Left renal pelvis (tissue), 4 donors: ENCODE data around the gene GBF1. TPM values are rescaled to one million over a fixed set of nuclear protein-coding genes. Genes with fewer than 3 reads are reported as not detected.

ENCODE experiments used
- DNase-seq, 4 donors: peaks; one replicate each; pipeline ENCODE4 v3.0.0-alpha.2; 2013; ENCODE audit warnings: low read depth in 4 of 4, low spot score in 3 of 4
- polyA plus RNA-seq, 4 donors: library from polyadenylated mRNA; unstranded; fragments of 120-200 nt; gene quantifications; one replicate each; pipeline ENCODE4 v1.2.1, GENCODE V29; 2013; ENCODE audit not compliant: insufficient read length in 4 of 4

The GBF1 gene
- polyA plus RNA-seq, 4 donors: 42.3 to 53.4 (median 50.3) TPM

GRCh38 chr10:102416695-102417094 lies 171.4 kb downstream of the GBF1 start:
- DNase-seq: no peak

DNA sequence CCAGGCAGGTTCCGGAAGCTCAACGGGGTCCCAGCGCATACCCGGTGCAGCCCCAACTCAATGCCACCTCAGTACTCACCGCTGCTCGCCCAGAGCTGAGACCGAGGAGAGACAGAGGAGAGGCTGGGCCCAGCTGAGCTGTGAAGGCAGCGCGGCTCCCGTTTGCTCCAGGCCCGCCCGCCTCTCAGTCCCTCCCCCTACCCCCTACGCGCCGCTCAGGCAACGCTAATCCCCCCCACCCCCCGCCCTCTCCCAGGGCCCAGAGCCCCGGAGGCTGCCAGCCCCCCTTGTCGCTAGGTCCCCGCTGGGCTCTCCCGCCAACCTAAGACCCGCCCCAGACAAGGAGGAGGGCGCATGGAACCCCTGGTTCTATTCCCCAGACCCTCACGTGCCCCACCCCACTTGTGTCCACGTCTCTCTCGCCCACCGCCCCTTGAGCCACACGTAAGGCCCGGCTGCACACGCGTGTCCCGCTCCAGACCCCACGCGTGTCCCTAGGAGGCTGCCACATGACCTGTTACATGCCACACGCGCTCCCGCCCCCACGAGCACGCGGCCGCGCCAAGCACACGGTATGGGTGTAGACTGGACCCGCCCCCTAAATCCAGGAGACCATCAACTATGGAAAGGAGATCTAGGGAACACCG lies 173.4 kb downstream of the GBF1 start, which contains the start of gene PSD:
Gene PSD, minus strand, starts transcription at position 164 of the 647 bp plus-strand sequence. CDS start 1,747 bp downstream, outside the sequence.
- DNase-seq: no peak

- DNase-seq: no peak
Measured at GRCh38 chr10:102419269-102420180, 174.2 kb downstream of the GBF1 start.

GRCh38 chr10:102420181-102420713 lies 174.9 kb downstream of the GBF1 start:
- DNase-seq: no peak

DNA sequence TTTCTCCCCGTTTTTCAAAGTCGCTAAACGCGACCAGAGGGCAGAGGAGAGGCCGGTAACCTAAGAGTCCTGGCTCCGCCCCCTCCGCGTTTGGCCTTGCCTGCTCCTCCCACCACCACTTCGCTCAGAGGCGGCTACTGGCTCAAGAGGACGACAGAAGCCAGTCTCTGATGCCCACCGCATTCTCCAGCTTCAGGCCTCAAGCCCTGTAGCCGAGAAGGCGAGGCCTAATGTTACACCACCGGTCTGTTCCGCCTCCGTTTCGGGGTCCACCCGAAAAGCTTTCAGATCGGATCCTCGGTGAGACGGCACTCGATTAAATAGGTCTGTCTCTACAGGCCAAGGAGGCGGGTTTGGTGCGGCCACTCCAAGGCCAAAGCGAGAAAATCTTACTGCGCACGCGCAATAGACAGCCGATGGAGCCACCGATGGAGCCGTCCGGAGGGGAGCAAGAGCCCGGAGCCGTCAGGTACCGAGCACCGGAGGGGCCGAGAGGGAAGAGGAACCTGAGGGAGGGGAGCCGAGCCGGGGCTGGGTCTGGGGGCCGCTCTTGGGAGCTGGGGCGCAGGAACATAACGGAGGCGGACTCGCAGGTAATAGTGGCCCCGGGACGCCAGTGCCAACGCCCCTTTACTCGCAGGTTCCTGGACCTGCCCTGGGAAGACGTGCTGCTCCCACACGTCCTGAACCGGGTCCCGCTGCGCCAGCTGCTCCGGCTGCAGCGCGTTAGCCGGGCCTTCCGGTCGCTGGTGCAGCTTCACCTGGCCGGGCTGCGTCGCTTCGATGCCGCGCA lies 175.6 kb downstream of the GBF1 start, which contains the start of gene FBXL15:
Gene FBXL15, plus strand, starts transcription at position 123 of the 793 bp plus-strand sequence. Its CDS starts 294 bp downstream, at position 417.
- peak; percentile 95 to 97 (median 96) for DNase-seq

- DNase-seq: no peak
Measured at GRCh38 chr10:102421507-102421756, 176.1 kb downstream of the GBF1 start.

DNA sequence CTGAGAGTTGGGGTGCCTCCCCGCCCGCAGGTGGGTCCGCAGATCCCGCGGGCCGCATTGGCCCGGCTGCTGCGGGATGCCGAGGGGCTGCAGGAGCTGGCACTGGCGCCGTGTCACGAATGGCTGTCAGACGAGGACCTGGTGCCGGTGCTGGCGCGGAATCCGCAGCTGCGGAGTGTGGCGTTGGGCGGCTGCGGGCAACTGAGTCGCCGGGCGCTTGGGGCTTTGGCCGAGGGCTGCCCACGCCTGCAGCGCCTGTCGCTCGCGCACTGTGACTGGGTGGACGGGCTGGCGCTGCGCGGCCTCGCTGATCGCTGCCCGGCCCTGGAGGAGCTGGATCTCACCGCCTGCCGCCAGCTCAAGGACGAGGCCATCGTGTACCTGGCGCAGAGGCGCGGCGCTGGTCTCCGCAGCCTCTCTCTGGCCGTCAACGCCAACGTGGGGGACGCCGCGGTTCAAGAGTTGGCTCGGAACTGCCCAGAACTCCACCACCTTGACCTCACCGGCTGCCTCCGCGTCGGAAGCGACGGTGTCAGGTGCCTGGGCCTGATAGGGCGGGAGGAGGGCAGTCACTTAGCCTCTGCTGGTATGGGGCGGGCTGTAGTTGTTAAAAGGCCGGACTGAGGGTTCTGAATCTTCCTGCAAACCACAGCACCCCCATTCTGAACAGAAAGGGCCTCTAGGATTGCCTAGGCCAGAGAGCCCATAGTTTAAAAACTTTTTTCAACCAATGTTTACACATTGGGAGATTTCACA lies 176.6 kb downstream of the GBF1 start:
- DNase-seq: no peak

GRCh38 chr10:102422545-102423129 lies 177.3 kb downstream of the GBF1 start:
- no peak for DNase-seq

DNA sequence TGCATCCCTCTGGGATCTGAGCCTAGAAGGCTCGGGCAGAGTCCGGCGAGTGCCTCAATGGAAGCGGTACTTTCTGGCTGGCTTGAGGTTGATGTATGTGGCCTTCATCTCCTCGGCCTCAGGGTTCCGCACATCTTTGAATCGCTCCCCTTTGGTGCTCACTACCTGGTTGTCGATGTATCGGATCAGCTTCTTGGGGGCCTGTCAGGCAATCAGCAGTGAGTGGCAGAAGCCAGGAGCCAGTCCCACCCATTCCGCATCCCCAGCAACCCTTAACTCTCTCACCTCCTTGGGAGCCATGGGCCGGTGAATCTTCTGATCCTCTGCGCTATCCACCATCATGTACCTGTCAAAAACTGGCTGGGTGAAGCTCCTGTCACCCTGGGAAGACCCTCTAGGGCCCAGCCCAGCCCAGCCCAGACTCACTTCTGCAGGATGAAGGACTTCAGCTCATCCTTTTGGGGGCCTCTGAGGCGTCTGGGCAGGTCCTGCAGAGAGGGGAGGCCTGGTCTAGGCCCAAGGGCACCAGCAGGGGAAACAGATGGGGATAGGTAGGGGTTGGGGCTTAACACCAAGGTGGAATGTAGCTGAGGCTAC lies 178.1 kb downstream of the GBF1 start:
- DNase-seq: no peak

DNA sequence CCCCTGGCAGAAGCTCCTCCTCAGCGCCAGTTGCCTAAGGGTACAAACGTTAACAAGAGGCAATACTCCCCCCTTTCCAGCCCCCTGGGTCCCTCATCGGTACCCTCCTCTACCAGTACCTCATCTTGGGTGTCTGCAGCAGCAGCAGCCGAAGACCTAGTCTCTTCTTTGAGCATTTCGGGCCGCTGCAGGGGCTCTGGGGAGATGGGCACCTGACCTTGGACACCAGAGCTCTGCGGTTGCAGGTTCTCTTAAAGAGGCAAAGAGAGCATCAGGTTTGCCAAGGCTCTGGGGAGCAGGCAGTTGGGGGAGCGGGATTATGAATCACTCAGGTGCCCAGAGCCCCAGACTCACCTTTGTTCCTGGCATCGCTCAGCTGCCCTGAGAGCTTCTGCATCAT lies 178.8 kb downstream of the GBF1 start:
- no peak for DNase-seq

DNA sequence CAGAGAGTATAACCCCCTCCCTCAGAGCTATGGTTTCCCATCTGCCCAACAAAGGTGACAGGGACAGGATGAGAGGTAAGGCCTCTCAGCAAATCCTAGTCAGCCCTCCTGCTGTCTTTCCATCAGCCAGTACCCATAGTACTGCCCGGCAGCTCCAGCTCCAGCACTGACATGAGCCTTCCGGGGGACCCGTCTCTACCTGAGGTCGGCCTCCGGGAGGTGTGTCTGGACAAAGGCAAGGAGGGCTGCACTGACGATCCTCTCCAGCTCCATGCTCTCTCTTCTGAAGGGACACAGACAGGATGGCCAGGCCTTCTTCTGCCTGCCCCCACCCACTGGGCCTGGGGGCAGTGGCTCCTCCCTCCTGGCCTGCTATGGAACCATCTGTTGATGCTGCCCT lies 179.6 kb downstream of the GBF1 start:
- no peak for DNase-seq

GRCh38 chr10:102425444-102425843 lies 180.1 kb downstream of the GBF1 start:
- no peak for DNase-seq

DNA sequence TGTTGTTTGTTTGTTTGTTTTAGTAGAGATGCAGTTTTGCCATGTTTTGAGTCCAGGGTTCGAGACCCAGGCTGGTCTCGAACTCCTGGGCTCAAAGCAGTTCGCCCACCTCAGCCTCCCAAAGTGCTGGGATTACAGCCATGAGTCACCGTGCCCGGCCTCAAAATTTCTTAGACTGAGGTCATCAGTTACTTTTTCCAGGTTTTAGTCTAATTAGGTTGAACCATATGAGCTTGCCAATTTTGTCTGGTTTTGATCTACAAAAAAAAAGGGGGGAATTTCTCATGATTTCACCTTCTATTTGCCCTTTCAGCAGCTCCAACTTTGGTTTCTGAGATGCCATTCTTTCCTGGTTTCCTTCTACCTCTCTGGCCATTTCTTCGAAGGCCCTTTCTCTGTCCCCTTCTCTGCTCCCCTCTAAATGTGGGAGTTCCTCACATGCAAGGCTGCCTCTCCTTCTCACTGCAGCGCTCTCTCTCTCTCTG lies 181.5 kb downstream of the GBF1 start:
- no peak for DNase-seq

- no peak for DNase-seq
Measured at GRCh38 chr10:102429468-102429867, 184.1 kb downstream of the GBF1 start.

DNA sequence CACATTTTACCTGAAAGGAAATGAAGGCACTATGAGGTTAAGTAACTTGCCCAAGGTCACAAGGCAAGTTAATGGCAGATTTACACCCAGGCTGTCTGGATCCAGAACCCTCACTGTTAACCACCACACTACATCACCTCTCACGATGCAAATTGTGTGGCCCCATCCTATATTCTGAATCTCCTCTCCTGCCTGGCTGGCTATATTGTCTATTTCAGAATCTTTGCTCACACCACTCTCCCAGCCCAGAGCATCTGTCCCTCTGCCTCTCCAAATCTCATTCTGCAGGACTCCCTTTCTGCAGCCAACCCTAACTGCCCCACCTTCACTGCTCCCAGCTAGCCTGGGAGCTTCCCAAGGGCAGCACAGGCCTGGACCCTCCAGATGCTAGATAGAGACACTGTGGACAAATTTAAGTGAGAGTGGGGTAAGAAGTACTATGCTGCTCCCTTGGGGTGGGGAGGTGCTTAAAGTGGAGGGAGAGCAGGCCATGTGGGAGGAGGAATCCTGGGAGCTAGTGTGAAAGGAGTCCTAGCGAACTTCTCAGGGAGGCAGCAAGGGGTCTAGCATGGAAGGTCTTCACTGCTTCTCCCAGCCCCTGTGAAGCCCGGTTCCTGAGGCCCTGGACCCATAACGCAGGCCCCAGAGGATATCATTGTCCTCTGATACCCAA lies 186.3 kb downstream of the GBF1 start:
- DNase-seq: no peak
